GM21786 (cell line): ENCODE data around the gene CDH13.

Experiments
- ATAC-seq: cut with Tn5 transposase; IDR thresholded peaks from one replicate; pipeline ENCODE4 v1.9.1; 2021; ENCODE audit not compliant: unreplicated experiment

Gene CDH13

DNA sequence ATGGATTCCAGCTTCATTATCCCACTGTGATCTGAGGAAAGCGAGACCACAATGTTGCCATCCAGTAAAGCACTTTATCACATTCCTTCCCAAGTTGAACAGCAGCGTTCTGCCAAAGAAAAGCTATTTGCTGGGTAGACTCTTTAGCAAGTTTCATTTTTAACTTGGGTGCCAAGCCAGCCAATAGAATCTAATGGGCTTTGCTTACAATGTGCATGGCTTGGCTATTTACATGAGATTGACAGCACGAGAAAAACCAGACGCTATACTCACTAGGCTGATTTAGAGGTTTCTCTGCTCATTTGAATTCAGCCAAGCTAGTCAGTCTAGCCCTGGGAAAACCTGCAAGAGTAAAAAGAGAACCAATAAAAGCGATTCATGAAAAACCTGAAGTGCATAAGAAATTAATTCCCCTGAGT lies 108.9 kb downstream of the CDH13 start:
- ATAC-seq, result peak; percentile 49

DNA sequence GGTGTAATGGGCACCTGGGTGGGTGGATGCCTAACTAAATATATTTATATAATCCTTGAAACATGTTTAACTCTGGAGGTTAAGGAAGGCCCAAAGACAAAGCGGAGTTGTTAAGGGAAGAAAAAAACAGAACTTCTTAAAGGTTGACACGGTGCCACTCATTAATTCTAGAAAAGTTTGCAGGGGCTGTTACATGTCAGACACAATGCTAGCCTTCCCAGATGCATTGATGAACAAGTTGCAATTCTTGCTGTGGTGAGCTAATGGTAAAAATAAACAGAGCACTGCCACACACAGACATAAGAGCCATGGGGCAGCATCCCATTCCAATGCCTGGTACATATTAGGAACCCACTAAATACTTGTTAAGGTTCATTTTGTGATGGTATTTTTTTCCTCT lies 109.5 kb downstream of the CDH13 start:
- no peak for ATAC-seq

DNA sequence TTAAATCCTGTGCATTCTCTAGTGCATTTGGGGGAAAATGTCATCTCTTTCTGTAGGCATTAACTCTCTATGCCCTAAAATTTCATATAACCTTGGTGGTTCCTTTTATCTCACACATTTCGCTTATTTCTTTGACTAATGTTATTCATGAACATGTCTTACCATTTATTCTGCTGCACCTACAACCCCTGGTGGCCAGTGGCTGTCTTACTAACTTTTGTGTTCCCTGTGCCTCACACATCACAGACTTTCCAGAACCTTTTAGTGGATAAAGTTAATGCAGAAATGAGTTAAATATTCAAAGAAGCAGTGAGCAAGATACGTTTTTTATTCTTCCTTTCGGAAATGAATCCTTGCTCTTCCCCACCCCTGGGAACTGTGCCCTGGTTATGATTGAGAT lies 111.9 kb downstream of the CDH13 start:
- ATAC-seq, result no peak

- ATAC-seq, result no peak
These were observed 114.4 kb downstream of the CDH13 start for GRCh38 chr16:82741073-82741615.

DNA sequence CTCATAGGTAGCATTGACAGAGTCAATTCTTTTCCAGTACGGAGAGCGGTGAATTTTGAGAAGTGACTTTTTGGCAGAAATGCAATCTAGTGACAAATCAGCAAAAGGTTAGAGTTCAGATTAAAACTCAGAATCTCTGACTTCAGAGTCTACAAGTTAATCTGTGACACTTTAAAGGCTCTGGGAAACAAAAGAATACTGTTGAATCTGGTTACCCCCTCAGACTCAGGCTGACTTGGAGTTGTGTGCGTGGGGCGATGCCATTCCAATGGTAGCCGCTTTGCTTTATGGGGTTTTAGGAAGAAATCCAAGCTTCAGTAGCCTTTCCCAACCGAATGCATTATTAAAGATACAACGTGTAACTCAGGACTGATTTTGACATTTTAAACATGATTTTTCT lies 118.2 kb downstream of the CDH13 start:
- ATAC-seq, result no peak

DNA sequence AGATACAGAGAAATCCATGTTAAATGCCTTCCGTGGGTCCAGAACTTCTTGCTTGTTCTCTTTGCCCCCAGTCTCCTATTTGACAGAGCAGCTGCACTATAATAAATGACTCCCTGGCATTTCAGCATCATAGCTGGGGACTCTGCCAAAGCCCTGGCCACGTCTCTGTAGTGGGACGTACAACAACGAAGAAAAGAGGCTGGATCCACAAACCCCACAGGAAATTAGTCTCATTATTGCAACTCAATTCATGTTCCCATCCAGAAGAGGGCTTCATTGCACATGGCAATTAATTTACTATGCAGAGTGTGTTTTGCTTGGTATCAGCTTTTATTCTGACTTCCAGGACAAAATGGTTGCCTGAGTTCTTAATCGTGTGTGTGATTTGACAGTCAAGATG lies 121.3 kb downstream of the CDH13 start:
- ATAC-seq, result no peak

- ATAC-seq, result no peak
These were observed 123.3 kb downstream of the CDH13 start for GRCh38 chr16:82750068-82750467.

DNA sequence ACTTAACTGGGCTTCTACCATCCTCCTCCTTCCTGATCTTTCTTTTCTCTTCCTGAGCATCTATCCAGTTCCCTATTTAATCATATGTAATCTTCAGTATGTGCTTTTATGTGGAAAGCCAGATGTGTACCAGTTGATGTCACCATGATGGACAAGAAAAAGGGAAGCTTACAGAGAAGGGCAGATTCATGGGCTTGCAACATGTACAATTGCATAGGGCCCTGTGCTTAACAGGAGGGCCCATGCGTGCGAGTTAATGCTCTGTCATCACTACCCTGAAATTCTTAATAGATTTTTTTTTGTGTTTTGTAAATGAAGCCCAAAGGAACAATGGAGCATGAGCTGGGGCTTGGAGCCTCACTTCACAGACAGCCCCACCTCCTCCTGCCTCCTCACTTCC lies 124.3 kb downstream of the CDH13 start:
- no peak for ATAC-seq

DNA sequence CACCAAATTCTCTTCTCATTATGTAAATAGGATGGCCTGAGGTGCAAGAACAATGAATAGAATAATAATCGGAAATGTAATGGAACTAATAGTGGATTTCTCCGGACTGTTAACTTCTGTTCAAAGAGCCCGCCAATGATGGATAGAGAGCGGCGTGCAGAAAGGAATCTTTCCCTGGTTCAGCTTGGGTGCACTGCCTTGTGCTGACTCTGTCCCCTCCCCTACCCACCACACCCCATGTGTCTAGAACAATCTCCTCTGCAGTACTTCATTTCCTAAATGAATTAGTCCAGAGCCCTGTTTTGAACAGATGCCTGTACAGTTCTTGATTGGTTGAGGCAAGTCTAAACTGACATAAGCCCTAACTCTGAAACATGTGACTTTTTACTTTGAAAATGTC lies 125.4 kb downstream of the CDH13 start:
- ATAC-seq, result no peak

- ATAC-seq, result no peak
These were observed 127.1 kb downstream of the CDH13 start for GRCh38 chr16:82753821-82754220.

DNA sequence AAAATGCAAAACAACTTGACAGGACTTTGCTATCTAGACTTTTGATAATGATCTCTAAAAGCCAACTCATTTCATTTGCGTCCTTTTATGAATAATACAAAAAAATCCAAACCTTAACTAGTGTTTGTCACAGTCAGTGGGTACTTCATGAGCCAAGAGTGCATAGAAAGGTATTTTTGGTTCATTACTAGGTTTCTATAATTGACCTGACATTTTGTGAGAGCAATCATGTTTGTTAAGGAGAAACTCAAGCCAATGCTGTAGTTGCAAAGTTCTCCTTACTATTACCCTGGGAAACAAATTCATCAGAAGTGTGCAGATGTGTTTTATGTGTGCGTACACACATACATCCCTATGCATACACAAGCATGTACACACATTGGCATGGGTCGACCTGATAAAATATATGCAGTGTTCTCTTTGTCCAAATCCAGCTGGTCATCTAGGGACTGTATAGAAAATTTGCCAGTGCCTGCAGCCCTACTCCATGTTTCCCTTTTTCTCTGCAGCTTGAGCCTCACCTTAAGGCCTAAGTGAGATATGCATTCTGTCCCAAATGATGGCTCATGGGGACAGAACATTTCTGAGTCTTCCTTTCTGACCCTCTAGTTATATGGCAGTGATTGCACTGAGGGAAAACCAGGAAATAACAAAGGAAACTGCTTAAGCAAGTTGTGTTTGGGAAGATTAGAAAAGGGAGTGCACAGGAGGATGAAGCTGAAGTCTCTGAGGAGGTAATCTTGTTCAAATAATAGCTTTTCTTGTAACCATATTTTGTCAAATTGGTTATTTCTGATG lies 128.1 kb downstream of the CDH13 start:
- no peak for ATAC-seq

GRCh38 chr16:82755570-82756282 lies 129.0 kb downstream of the CDH13 start:
- ATAC-seq, result no peak

GRCh38 chr16:82756283-82756599 lies 129.5 kb downstream of the CDH13 start:
- no peak for ATAC-seq

GRCh38 chr16:82758406-82758805 lies 131.6 kb downstream of the CDH13 start:
- no peak for ATAC-seq

GRCh38 chr16:82758904-82759303 lies 132.1 kb downstream of the CDH13 start:
- no peak for ATAC-seq

DNA sequence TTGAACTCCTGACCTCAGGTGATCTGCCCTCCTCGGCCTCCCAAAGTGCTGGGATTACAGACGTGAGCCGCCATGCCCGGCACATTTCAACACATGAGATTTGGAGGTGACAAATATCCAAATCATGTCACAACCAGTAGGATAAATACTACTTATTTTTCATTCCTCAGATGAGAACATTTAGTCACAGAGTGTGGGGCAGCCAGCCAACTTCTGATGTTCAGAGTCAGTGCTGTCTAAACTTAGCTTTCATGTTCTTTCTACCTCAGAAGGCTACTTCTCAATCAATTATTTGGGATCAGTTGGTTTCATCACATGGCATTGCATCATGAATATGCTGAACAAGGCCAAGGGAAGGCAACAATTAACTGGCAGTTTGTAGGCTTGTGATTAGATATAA lies 134.5 kb downstream of the CDH13 start:
- no peak for ATAC-seq

GRCh38 chr16:82761858-82762257 lies 135.1 kb downstream of the CDH13 start:
- no peak for ATAC-seq

GRCh38 chr16:82763371-82763770 lies 136.6 kb downstream of the CDH13 start:
- ATAC-seq, result no peak

- ATAC-seq, result no peak
These were observed 140.4 kb downstream of the CDH13 start for GRCh38 chr16:82767198-82767597.

- ATAC-seq, result no peak
These were observed 141.0 kb downstream of the CDH13 start for GRCh38 chr16:82767808-82768207.

DNA sequence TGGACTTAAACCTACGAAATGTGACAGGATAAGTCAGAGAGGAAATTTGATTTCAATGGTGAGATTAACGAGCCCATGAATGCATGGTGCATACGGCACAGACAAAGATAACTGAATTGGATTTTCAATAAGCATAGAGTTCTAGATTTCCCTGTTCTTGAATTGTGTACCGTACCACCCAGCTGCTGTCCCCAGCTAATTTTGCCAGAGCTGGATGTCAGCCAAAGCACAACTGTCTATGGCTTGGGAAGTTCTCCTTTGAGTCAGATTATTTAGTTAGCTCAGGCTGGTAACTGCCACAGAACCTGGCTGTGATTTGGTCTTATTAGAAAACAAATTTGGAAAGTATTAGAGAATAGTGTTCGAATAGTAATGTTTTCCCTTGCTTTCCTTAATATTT lies 143.1 kb downstream of the CDH13 start:
- no peak for ATAC-seq

- no peak for ATAC-seq
These were observed 145.4 kb downstream of the CDH13 start for GRCh38 chr16:82772215-82772614.
